B cell (primary cell): ENCODE data around the gene WARS2.

ENCODE experiments used
- EZH2 ChIP-seq: IDR thresholded peaks from 2 replicates; pipeline ENCODE4 v1.6.1; 2012; ENCODE audit warnings: borderline replicate concordance, low read depth, mild to moderate bottlenecking, moderate library complexity, low read length; ENCODE audit not compliant: insufficient read depth, poor library complexity, severe bottlenecking
- TF ChIP-seq, protein P1 (sequence below): fragments of 200-600 bp; IDR thresholded peaks from one replicate; pipeline ENCODE4 v1.8.0; 2022; ENCODE audit warnings: antibody characterized with exemption, mild to moderate bottlenecking

DNA sequence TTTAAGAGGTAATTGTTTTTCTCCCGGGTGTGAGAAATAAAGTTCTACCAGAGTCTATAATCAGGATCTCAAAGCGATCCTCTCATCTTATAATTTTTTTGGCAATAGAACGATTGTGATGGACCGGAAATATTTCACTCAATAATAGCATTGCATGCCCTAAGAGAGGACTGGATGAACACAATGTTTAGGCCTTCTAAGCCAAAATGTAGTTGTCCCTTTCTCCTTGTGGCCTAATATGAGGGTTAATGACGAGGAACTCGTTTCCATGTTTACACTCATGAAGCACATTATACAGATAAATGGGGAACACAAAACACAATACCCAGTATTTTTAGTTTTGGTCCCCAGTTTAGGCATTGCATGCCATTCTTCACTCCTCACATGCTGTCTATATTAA, 158.2 kb downstream of the WARS2 start:
- TF ChIP-seq, protein P1, sequence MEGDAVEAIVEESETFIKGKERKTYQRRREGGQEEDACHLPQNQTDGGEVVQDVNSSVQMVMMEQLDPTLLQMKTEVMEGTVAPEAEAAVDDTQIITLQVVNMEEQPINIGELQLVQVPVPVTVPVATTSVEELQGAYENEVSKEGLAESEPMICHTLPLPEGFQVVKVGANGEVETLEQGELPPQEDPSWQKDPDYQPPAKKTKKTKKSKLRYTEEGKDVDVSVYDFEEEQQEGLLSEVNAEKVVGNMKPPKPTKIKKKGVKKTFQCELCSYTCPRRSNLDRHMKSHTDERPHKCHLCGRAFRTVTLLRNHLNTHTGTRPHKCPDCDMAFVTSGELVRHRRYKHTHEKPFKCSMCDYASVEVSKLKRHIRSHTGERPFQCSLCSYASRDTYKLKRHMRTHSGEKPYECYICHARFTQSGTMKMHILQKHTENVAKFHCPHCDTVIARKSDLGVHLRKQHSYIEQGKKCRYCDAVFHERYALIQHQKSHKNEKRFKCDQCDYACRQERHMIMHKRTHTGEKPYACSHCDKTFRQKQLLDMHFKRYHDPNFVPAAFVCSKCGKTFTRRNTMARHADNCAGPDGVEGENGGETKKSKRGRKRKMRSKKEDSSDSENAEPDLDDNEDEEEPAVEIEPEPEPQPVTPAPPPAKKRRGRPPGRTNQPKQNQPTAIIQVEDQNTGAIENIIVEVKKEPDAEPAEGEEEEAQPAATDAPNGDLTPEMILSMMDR = no peak
- TF ChIP-seq EZH2 = no peak
